Neural cell (in vitro differentiated cells): ENCODE measurements around the gene OR7G2. TPM values are rescaled to one million over a fixed set of nuclear protein-coding genes. Genes with fewer than 3 reads are reported as not detected.

Experiments
- H2AFZ ChIP-seq: fragments of 200-600, 300-800 bp; sonication (generic), shearing (Covaris generic); 2 replicates; pipeline ENCODE4 v1.6.0; 2014; ENCODE audit warnings: low read depth, mild to moderate bottlenecking, antibody characterized with exemption, low read length, moderate library complexity
- H3F3A ChIP-seq: fragments of 200-600 bp; shearing (Covaris generic); 2 replicates; pipeline ENCODE4 v1.6.1; 2016; ENCODE audit warnings: mild to moderate bottlenecking, moderate library complexity, mixed read lengths, antibody characterized with exemption, low read length; ENCODE audit not compliant: insufficient read depth, poor library complexity, severe bottlenecking
- H3K27ac ChIP-seq: fragments of 200-600, 300-800 bp; sonication (generic), shearing (Covaris generic); 2 replicates; pipeline ENCODE4 v1.5.1; 2014; ENCODE audit warnings: mild to moderate bottlenecking, low read length, moderate library complexity
- H3K27me3 ChIP-seq: fragments of 300-800, 200-600 bp; sonication (generic), shearing (Covaris generic); 2 replicates; pipeline ENCODE4 v1.6.0; 2014; ENCODE audit warnings: mild to moderate bottlenecking, low read depth, low read length, moderate library complexity; ENCODE audit not compliant: insufficient read depth
- H3K36me3 ChIP-seq: fragments of 300-800, 200-600 bp; sonication (generic), shearing (Covaris generic); 2 replicates; pipeline ENCODE4 v1.5.1; 2014; ENCODE audit warnings: mild to moderate bottlenecking, antibody characterized with exemption, low read length, moderate library complexity; ENCODE audit not compliant: insufficient read depth
- H3K4me2 ChIP-seq: fragments of 300-800, 200-600 bp; sonication (generic), shearing (Covaris generic); 2 replicates; pipeline ENCODE4 v1.6.0; 2014; ENCODE audit warnings: mild to moderate bottlenecking, low read length
- H3K4me3 ChIP-seq: fragments of 300-800, 200-600 bp; sonication (generic), shearing (Covaris generic); 2 replicates; pipeline ENCODE4 v1.5.1; 2014; ENCODE audit warnings: mild to moderate bottlenecking, low read length, moderate library complexity
- H3K79me2 ChIP-seq: fragments of 200-600 bp; shearing (Covaris generic); replicated peaks from 2 replicates; pipeline ENCODE4 v1.6.0; 2014; ENCODE audit warnings: mild to moderate bottlenecking, low read length, moderate library complexity; ENCODE audit not compliant: insufficient read depth
- H3K9ac ChIP-seq: fragments of 300-800, 200-600 bp; sonication (generic), shearing (Covaris generic); 2 replicates; pipeline ENCODE4 v1.6.1; 2016; ENCODE audit warnings: mild to moderate bottlenecking, low read length, mixed read lengths
- H3K9me2 ChIP-seq: fragments of 200-600 bp; shearing (Covaris generic); 2 replicates; pipeline ENCODE4 v1.6.1; 2016; ENCODE audit warnings: mild to moderate bottlenecking, low read length, mixed read lengths; ENCODE audit not compliant: insufficient read depth
- H3K9me3 ChIP-seq: fragments of 200-600, 300-800 bp; sonication (generic), shearing (Covaris generic); 2 replicates; pipeline ENCODE4 v1.6.1; 2016; ENCODE audit warnings: mild to moderate bottlenecking, mixed run types, low read length, moderate library complexity, mixed read lengths
- H4K20me1 ChIP-seq: fragments of 200-600 bp; shearing (Covaris generic); 2 replicates; pipeline ENCODE4 v1.6.1; 2016; ENCODE audit warnings: mild to moderate bottlenecking, mixed run types; ENCODE audit not compliant: insufficient read depth
- CTCF ChIP-seq: fragments of 450-650 bp; IDR thresholded peaks from 2 replicates; pipeline ENCODE4 v1.5.1; 2014; ENCODE audit warnings: antibody characterized with exemption, mild to moderate bottlenecking, moderate library complexity; ENCODE audit not compliant: poor library complexity, severe bottlenecking
- EP300 ChIP-seq: fragments of 450-650 bp; conservative IDR thresholded peaks from 2 replicates; pipeline ENCODE4 v1.6.1; 2014; ENCODE audit warnings: antibody characterized with exemption, mild to moderate bottlenecking, moderate library complexity; ENCODE audit not compliant: poor library complexity, severe bottlenecking
- EZH2 ChIP-seq: fragments of 200-600, 300-800 bp; shearing (Covaris generic), sonication (generic); IDR thresholded peaks from 2 replicates; pipeline ENCODE4 v1.6.1; 2014; ENCODE audit warnings: antibody characterized with exemption, low read length, borderline replicate concordance, mild to moderate bottlenecking; ENCODE audit not compliant: insufficient read depth, poor library complexity, severe bottlenecking
- MXI1 ChIP-seq: fragments of 450-650 bp; conservative IDR thresholded peaks from 2 replicates; pipeline ENCODE4 v1.6.1; 2014; ENCODE audit warnings: antibody characterized with exemption, mild to moderate bottlenecking; ENCODE audit not compliant: poor library complexity, severe bottlenecking
- POLR2AphosphoS5 ChIP-seq: IDR thresholded peaks from 2 replicates; pipeline ENCODE4 v1.6.1; 2012
- RAD21 ChIP-seq: fragments of 450-650 bp; conservative IDR thresholded peaks from 2 replicates; pipeline ENCODE4 v1.6.1; 2014; ENCODE audit warnings: antibody characterized with exemption, mild to moderate bottlenecking, moderate library complexity
- REST ChIP-seq: IDR thresholded peaks from 2 replicates; pipeline ENCODE4 v1.6.1; 2012; ENCODE audit warnings: borderline replicate concordance
- SMC3 ChIP-seq: fragments of 450-650 bp; conservative IDR thresholded peaks from 2 replicates; pipeline ENCODE4 v1.6.1; 2014; ENCODE audit warnings: antibody characterized with exemption, mild to moderate bottlenecking, moderate library complexity; ENCODE audit not compliant: poor library complexity
- TAF1 ChIP-seq: IDR thresholded peaks from 2 replicates; pipeline ENCODE4 v1.6.1; 2012; ENCODE audit warnings: low read depth
- polyA plus RNA-seq: library from polyadenylated mRNA; depleted of rRNA; stranded (reverse); fragments of >200 nt; gene quantifications from 2 replicates; pipeline ENCODE4 v1.2.3, GENCODE V29; 2014

The OR7G2 gene
- polyA plus RNA-seq, 1 donor from 2014 or later, result not detected

GRCh38 chr19:9128171-9128570 lies 20.9 kb upstream of the OR7G2 start:
- Histone ChIP-seq H3K4me3 (no peak overlapping the region), H3K9me3 (no peaks in the 10 kb centered on the region), H3K27me3 (no peaks in the 10 kb centered on the region), H3F3A (no peaks in the 10 kb centered on the region), H3K79me2 (no peaks in the 10 kb centered on the region), H3K27ac (no peak overlapping the region), H3K9me2 (no peaks in the 10 kb centered on the region), H3K4me2 (no peak overlapping the region), H2AFZ (no peak overlapping the region), H3K9ac (no peak overlapping the region), H4K20me1 (no peaks in the 10 kb centered on the region), H3K36me3 (no peaks in the 10 kb centered on the region)
- TF ChIP-seq MXI1 (no peak), EP300 (no peak), CTCF (no peak), REST (no peak), POLR2AphosphoS5 (no peak), SMC3 (no peak), TAF1 (no peak), RAD21 (no peak), EZH2 (no peak)

- Histone ChIP-seq H3K9me3 (no peaks in the 10 kb centered on the region), H3K4me3 (no peak within 1 kb of the TSS), H3K27ac (no peak within 1 kb of the TSS), H4K20me1 (no peaks in the 10 kb centered on the region), H3F3A (no peaks in the 10 kb centered on the region), H3K27me3 (no peaks in the 10 kb centered on the region), H3K79me2 (no peaks in the 10 kb centered on the region), H3K9ac (no peak within 1 kb of the TSS), H2AFZ (no peak within 1 kb of the TSS), H3K4me2 (no peak within 1 kb of the TSS), H3K36me3 (no peaks in the 10 kb centered on the region), H3K9me2 (no peaks in the 10 kb centered on the region)
- no peak for TF ChIP-seq RAD21
- TF ChIP-seq EP300, result no peak
- TF ChIP-seq TAF1, result no peak
- no peak for TF ChIP-seq POLR2AphosphoS5
- no peak for TF ChIP-seq REST
- no peak for TF ChIP-seq CTCF
- no peak for TF ChIP-seq SMC3
- TF ChIP-seq EZH2, result no peak
- no peak for TF ChIP-seq MXI1
These were observed 19.7 kb upstream of the OR7G2 start, which contains the start of gene OR7G3 for GRCh38 chr19:9126900-9127405. TSS of gene OR7G3 (minus strand) at chr19:9126950. CDS start at chr19:9126950, 0 bp downstream.
